Activated naive CD4-positive, alpha-beta T cell treated with anti-CD3 and anti-CD28 coated beads, Interleukin-2, amount 50 U/mL, for 16 hours (primary cell): ENCODE data around the gene DHRS7B.
"Not testable (repeated sequence)": the region's sequence is repeated elsewhere in the genome, so short reads cannot be mapped to it uniquely, and the experiment has no call there.

Experiments used
- DNase-seq: peaks from one replicate; pipeline ENCODE4 v3.0.0-alpha.2; 2020

DHRS7B gene

DNA sequence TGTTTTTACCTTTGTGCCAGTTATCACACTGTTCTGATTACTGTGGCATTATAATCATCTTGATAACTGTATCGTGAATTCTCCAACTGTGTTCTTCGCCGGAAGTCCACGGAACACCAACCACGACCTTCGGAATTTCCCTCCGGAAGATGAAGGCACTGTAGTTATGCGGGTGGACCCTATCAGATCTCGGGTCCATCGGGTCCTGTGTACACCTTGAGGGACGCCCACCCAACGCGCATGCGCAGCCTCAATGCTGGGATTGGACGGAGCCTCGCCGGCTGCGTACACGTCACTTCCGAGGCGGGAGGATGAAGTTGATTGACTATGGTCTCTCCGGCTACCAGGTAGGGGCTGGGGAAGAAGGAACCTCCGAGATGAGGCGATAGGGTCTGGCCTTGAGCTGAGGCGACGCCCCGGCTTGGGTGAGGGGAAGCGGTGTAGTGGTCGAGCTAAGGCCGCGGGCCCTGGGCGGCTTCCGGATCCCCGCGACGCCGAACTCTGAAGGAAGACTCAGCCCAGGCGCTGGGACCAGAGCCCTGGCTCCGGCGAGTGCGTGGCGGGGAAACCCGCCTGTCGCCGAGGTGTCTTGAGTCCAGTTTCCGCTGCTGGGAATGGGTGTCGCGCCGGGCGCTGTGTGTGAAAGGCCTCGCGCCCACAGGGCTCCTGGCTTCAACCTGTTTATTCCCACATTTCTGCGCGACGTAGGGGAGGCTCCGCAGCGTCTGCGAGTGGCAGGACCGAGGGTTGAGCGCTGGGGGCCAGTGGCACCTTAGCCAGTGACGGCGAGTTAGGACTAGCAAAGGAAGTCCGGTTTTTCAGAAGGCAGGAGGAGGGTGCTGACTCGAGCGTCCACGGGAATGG, at the start of gene DHRS7B:
TSS of gene DHRS7B (plus strand) at position 320 of the 864 bp plus-strand sequence. CDS start at position 328, 8 bp downstream.
- DNase-seq: peak; percentile 97

DNA sequence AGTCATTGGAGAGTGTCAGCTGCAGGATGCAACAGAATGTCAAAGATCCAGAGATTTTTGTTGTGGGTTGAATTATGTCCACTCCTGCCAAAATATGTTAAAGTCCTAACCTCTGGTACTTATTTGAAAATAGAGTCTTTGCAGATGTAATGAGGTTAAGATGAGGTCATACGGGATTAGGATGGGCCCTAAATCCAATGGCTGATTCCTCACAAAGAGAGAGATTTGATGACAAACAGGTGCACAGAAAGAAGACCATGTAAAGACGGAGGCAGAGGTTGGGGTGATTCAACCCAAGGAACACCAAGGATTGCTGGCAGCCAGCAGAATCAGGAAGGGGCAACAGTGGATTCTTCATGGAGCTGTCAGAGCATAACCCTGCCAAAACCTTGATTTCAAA, 49.5 kb upstream of the DHRS7B start:
- DNase-seq: no peak

DNA sequence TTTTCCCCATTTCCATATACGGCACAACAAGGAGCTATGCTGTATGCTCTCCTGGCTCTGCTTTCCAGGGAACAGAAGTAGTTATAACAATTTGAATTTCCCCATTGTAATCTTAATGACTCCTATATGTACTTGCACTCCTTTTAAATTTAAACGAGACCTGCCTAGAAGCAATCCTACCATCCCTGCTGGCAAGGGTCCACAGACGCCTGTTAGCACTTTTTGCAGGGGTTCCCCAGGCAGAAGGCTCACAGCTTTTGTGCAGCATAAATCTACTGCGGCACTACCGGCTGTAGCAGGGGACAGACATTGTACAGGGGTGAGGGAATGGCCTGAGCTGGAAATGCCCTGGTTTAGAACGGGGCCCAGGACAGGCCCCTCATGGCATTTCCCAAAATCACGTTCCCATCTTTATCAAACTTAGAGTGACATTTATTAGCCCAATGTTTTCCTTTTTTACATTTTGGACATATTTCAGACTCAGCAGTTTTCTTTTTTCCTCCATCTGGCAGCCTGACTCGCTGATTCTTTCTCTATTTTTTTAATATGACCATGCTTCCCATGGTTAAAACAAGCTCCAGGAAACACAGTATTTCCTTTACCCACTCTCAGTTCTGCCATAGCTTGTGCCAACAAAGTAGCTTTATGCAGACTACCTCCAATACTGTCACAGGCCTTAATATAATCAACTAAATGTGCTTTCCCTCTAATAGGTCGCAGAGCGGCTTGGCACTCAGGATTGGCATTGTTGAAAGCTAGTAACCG, 48.6 kb upstream of the DHRS7B start:
- DNase-seq: no peak

- DNase-seq: no peak
Observed at GRCh38 chr17:21079196-21079595, 47.6 kb upstream of the DHRS7B start.

GRCh38 chr17:21082001-21082436, 44.7 kb upstream of the DHRS7B start:
- DNase-seq: no peak

DNA sequence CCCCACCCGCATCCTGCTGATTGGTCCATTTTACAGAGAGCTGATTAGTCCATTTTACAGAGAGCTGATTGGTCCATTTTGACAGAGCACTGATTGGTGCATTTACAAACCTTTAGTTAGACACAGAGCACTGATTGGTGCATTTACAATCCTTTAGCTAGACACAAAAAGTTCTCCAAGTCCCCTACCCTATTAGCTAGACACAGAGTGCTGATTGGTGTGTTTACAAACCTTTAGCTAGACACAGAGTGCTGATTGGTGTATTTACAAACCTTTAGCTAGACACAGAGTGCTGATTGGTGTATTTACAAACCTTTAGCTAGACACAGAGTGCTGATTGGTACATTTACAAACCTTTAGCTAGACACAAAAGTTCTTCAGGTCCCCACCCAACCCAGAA, 41.5 kb upstream of the DHRS7B start:
- DNase-seq: not testable (repeated sequence)

DNA sequence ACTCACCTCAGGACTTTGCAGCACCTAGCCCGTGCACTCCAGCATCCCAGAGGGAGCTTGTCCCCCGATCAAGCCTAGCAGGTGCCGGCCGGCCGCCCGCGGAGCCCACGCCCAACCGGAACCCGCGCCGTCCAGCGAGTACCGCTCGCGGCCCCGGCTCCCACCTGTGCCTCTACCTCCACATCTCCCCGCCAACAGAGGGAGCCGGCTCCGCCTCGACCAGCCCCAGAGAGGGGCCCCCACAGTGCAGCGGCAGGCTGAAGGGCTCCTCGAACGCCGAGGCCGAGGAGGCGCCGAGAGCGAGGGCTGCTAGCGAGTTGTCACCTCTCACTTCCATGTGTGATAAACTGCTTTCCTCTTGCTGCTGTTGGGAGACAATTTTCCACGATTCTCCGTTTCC, 41.1 kb upstream of the DHRS7B start:
- no peak for DNase-seq

DNA sequence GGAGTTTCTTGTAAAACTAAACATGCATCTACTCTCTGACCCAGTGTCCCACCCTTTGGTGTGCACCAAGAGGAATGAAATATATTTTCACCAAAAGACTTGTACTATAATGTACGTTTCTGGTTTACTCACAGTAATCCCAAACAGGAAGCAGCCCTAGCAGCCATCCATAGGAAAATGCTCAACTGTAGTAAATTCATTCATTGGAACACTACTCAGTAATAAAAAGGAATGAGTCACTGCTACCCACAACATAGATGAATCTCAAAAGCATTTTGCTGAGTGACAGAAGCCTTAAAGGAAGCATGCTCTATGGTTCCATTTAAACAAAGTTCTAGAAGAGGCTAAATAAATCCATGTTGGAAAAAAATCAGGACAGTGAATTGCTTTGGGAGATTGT, 37.6 kb upstream of the DHRS7B start:
- no peak for DNase-seq

GRCh38 chr17:21089933-21090901, 36.5 kb upstream of the DHRS7B start:
- no peak for DNase-seq

GRCh38 chr17:21090902-21091618, 35.7 kb upstream of the DHRS7B start:
- DNase-seq: no peak

- no peak for DNase-seq
Observed at GRCh38 chr17:21094298-21094704, 32.5 kb upstream of the DHRS7B start.

- DNase-seq: no peak
Observed at GRCh38 chr17:21095735-21096134, 31.0 kb upstream of the DHRS7B start.

- DNase-seq: no peak
Observed at GRCh38 chr17:21096874-21097273, 29.9 kb upstream of the DHRS7B start.

- DNase-seq: peak; percentile 70
Observed at GRCh38 chr17:21098934-21099689, 27.7 kb upstream of the DHRS7B start.

- no peak for DNase-seq
Observed at GRCh38 chr17:21100636-21101035, 26.1 kb upstream of the DHRS7B start.

DNA sequence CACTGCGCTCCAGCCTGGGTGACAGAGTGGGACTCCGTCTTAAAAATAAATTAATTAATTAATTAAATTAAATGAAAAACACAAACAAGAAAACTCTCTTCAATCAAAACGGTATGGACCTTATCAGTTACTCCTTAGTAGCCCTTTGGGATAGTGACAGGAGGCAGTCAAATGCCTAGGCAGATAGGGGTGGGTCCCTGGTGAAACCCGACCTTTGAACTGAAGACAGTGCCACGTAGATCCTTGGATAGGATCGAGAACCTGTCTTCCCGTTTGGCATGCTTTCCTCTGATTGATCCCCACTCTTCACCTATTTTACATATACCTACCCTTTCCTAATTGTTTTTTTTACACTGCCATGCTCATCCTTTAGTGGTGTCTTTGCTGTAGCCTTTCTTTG, 22.2 kb upstream of the DHRS7B start:
- DNase-seq: no peak

DNA sequence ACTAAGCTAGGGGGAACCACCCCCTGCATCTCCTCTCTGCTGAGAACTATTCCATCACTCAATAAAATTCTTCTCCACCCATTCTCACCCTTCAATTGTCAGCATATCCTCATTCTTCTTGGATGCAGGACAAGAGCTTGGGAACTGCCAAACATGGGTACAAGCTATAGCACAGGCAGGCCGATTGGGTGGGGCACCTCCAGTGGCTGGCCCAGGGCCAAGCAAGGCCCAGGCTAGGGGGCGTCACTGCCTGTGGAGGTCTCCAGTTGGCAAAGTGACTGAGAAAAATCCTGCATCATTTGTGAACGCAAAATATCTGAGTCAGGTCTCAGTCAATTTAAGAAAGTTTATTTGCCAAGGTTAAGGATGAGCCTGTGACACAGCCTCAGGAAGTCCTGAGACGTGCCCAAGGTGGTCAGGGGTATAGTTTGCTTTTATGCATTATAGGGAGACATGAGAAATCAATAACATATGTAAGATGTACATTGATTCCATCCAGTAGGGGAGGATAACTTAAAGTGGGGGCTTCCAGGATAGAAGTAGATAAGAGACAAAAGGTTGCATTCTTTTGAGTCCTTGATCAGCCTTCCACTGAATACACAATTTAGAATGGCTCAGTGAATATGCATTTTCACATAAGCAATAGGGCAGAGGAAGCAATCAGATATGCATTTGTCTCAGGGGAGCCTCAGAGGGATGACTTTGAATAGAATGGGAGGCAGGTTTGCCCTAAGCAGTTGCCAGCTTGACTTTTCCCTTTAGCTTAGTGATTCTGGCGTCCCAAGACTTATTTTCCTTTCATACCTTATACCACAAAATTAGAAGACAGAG, 21.5 kb upstream of the DHRS7B start:
- DNase-seq: no peak

DNA sequence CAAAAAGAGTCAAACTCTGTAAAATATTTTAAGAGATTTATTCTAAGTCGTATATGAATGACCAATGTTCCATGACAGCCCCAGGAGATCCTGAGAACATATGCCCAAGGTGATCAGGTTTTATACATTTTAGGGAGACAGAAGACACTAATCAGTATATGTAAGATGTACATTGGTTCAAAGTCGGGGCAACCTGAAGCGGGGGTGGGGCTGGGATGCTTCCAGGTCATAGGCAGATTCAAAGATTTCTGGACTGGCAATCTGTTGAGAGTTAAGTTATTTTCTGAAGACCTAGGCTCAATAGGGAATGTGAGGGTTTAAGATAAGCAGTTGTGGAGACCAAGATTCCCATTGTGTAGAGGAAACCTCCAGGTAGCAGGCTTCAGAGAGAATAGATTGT, 20.4 kb upstream of the DHRS7B start:
- DNase-seq: no peak

DNA sequence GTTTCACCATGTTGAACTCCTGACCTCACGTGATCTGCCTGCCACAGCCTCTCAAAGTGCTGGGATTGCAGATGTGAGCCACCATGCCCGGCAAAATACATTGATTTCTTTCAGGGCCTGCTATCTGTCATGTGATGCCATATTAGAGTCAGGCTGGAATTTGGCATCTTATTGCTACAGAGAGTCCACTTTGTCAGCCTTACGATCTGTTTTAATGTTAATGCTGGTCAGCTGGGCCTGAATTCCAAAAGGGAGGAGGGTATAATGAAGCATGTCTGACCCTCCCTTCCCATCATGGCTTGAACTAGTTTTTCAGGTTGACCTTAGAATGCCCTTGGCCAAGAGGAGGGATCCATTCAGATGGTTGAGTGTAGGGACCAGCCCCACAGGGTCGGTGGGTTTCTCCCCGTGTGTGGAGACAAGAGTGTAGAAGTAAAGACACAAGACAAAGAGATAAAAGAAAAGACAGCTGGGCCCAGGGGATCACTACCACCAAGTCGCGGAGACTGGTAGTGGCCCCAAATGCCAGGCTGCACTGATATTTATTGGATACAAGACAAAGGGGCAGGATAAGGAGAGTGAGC, 19.6 kb upstream of the DHRS7B start:
- DNase-seq: not testable (repeated sequence)

- no peak for DNase-seq
Observed at GRCh38 chr17:21108651-21109050, 18.1 kb upstream of the DHRS7B start.
